22Rv1 (cell line): ENCODE data around the gene ZNF892.
"Not testable (repeated sequence)": the region's sequence is repeated elsewhere in the genome, so short reads cannot be mapped to it uniquely, and the experiment has no call there.

Experiments
- H3K27ac ChIP-seq: fragments of 450-650 bp; 2 replicates; pipeline ENCODE4 v1.5.1; 2017
- CTCF ChIP-seq: fragments of 450-650 bp; IDR thresholded peaks from 2 replicates; pipeline ENCODE4 v1.5.1; 2017; ENCODE audit warnings: mild to moderate bottlenecking
- ZFX ChIP-seq: fragments of 450-650 bp; IDR thresholded peaks from 2 replicates; pipeline ENCODE4 v1.6.1; 2017; ENCODE audit warnings: antibody characterized with exemption, borderline replicate concordance

The ZNF892 gene

GRCh38 chr2:95192956-95193355 is 14.4 kb upstream of the ZNF892 start:
- peak; percentile 73 for TF ChIP-seq CTCF
- H3K27ac ChIP-seq: not testable (repeated sequence)

DNA sequence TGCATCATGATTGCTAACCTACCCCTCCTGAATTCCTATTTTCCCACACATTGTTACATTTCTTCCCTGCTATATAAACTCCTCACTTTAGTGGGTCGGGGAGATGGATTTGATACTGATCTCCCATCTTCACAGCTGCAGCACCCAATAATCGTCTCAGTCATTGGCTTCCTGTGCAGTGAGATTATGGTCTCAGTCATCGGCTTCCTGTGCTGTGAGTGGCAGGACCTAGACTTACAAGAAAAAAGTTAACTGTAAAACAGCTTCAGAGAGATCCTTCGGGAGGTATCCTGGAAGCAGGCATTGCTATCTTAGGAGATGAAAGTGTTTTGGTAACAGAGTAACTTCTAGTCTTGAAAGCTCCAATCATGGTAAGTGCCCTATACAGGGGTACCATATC is 3.4 kb upstream of the ZNF892 start:
- H3K27ac ChIP-seq: no peak overlapping the region
- TF ChIP-seq CTCF: no peak
- no peak for TF ChIP-seq ZFX

DNA sequence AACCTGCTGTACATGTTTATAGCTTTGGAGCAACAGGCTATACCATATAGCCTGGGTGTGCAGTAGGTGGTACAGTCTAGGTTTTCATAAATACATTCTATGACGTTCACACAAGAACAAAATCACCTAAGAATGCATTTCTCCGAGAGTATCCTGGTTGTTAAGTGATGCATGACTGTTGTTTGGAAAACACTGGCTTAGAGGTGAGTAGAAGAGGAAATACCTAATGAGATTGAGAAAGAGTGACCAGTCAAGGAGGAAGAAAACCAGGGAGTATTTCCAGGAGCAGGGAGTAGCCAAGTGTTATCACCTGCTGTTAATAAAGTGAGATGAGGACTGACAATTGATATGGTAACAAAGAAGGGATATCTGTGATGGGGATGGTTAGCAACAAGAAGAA is 2.9 kb upstream of the ZNF892 start:
- TF ChIP-seq ZFX (no peak), CTCF (no peak)
- H3K27ac ChIP-seq: no peak overlapping the region

DNA sequence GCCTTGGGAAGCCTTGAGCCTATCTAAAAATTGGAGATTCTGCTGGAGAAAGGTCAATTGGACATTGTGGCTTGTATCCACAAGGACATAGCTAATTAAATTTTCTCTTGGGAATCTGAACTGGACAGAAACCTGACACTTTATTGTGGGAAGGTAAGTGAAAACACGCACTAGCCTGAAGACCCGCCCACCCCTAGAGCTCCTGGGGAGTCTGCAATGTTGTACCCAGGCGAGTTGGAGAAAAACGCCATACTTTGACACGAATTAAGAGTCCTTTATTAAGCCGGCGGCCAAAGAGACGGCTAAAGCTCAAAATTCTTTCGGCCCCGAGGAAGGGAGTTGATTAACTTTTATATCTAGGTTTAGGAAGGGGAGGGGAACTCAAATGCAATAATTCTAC is 1.2 kb upstream of the ZNF892 start:
- no peak for TF ChIP-seq CTCF
- no peak for TF ChIP-seq ZFX
- H3K27ac ChIP-seq: no peak overlapping the region

DNA sequence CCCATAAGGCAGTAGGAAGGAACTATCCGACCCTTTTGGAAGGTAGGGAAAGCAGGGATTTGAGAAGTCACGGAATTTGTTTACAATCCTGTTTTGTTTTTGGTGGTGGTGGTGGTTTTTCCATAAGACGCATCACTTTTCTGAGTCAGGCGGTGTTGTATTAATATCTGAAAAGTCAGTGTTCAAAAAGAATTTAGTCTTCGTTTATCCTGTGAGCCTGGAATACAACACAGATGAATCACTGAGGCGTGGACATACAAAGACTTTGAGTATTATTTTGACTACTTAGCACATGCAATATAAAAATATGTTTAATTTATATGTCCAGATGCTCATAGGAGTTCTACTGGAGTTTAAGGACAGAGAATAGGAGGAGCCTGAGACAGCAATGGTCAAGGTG is 785 bp downstream of the ZNF892 start:
- no peak overlapping the region; the same call in 1 of the 2 replicates for H3K27ac ChIP-seq
- TF ChIP-seq ZFX (no peak), CTCF (no peak)

DNA sequence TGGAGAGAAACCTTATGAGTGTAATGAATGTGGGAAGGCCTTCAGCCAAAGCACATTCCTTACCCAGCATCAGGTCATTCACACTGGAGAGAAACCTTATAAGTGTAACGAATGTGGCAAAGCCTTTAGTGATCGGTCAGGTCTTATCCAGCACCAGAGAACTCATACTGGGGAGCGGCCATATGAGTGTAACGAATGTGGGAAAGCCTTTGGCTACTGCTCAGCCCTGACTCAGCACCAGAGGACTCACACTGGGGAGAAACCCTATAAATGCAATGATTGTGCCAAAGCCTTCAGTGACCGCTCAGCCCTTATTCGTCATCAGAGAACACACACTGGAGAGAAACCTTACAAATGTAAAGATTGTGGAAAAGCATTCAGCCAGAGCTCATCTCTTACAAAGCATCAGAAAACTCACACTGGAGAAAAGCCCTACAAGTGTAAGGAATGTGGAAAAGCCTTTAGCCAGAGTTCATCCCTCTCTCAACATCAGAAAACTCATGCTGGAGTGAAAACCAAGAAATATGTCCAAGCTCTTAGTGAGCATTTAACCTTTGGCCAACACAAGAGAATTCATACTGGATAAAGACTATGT is 7.8 kb downstream of the ZNF892 start:
- TF ChIP-seq ZFX (no peak), CTCF (no peak)
- H3K27ac ChIP-seq: no peak overlapping the region

GRCh38 chr2:95220449-95220848 is 13.1 kb downstream of the ZNF892 start:
- no peak for TF ChIP-seq ZFX
- TF ChIP-seq CTCF: no peak
- H3K27ac ChIP-seq: no peak overlapping the region
